Heart left ventricle (tissue), 13 donors: ENCODE results near the gene HTR1D.

Source experiments
- CTCF ChIP-seq, 12 donors: fragments of 200-600 bp; sonication (generic) in 4 of 12; IDR thresholded peaks; one replicate each; pipeline versions ENCODE4 v1.5.0 to v1.8.0; 2018 to 2022; ENCODE audit warnings: antibody characterized with exemption in 12 of 12, mild to moderate bottlenecking in 5 of 12
- POLR2A ChIP-seq, 2 donors: fragments of 450-650 bp; IDR thresholded peaks; one replicate each; pipeline ENCODE4 v1.6.1; 2017; ENCODE audit warnings: antibody characterized with exemption in 2 of 2, mild to moderate bottlenecking in 2 of 2, moderate library complexity in 2 of 2
- donor health status: ischemic (EF 13 %, LVEDD 7.1; RV severe dilation, severe dysfunction).
- donor health status: DM: no; HTN: yes; CAD: no.
- donor health status: DM: no; HTN: no; CAD: no.
- donor health status: ischemic (EF 25% LVEDD 6.9; RV normal size, moderate dysfunction).
- donor health status: ischemic (EF 25% LVEDD 5.7; RV mildly dilated, moderate dysfunction).
- donor health status: ischemic (EF 35%, LVEDD 5.7; RV mildly dilated, moderate dysfunction).
- donor health status: nonischemic (EF 11% LVEDD 7.7; RV severe dilation, severe dysfunction).
- donor health status: DM: yes; HTN: yes; CAD: no.
- donor health status: PGD.
- donor health status: ischemic (EF 29% LVEDD 5.4; RV normal size, mild dysfunction).
- donor health status: nonischemic (EF 23%, LVEDD 6.1; RV moderate dilation, normal function).

- TF ChIP-seq CTCF (IDR thresholded peaks at IDR 0.05): no peak
- TF ChIP-seq POLR2A (IDR thresholded peaks at IDR 0.05): no peak
Measured at GRCh38 chr1:23214640-23215039, 2.7 kb downstream of the HTR1D start.
